RWPE1 (cell line): ENCODE measurements around the gene NAPB.

ENCODE experiments used
- CTCF ChIA-PET: fragments of 350-600 bp; sonication (Branson Sonifier 250); formaldehyde crosslinking; extraction: SDS; loops from one replicate; lab custom pipeline; 2021; lab: Yijun Ruan, JAX
- POLR2A ChIA-PET: fragments of 400-600 bp; formaldehyde crosslinking; extraction: SDS; loops from one replicate; lab custom pipeline; 2020; ENCODE audit warnings: antibody characterized with exemption; ENCODE audit not compliant: low non-redundant PET; lab: Yijun Ruan, JAX
- DNase-seq: peaks from one replicate; pipeline ENCODE4 v3.0.0; 2012; ENCODE audit warnings: low spot score
- H3K27ac ChIP-seq: fragments of 450-650 bp; 2 replicates; pipeline ENCODE4 v1.5.1; 2017
- CTCF ChIP-seq: fragments of 450-650 bp; conservative IDR thresholded peaks from 2 replicates; pipeline ENCODE4 v1.5.1; 2017; ENCODE audit warnings: low read depth, mild to moderate bottlenecking

Gene NAPB

GRCh38 chr20:23401051-23401450, 20.2 kb downstream of the NAPB start:
- CTCF ChIA-PET, result no interaction called here
- H3K27ac ChIP-seq, result no peak overlapping the region
- POLR2A ChIA-PET, result no interaction called here
- TF ChIP-seq CTCF, result no peak
- DNase-seq, result no peak

GRCh38 chr20:23399568-23400241, 21.6 kb downstream of the NAPB start:
- CTCF ChIA-PET, result interaction anchor here (0.5 kb wide), 1 partner anchor 706 kb away, joined by 3 read pairs; no protein-coding TSS in a partner anchor
- no peak overlapping the region for H3K27ac ChIP-seq
- POLR2A ChIA-PET, result interaction anchor here (0.6 kb wide), 1 partner anchor 22 kb away, joined by 3 read pairs; no protein-coding TSS in a partner anchor
- no peak for TF ChIP-seq CTCF
- DNase-seq, result no peak

- 0 out of 2 replicates have a peak overlapping the region, but pooled peaks have one; percentile 18 for H3K27ac ChIP-seq
- no peak for TF ChIP-seq CTCF
- ChIA-PET POLR2A (no interaction called here), CTCF (no interaction called here)
- no peak for DNase-seq
Measured at GRCh38 chr20:23397961-23398360, 23.3 kb downstream of the NAPB start.

GRCh38 chr20:23396950-23397627, 24.2 kb downstream of the NAPB start:
- no peak for DNase-seq
- ChIA-PET POLR2A (no interaction called here), CTCF (no interaction called here)
- no peak for TF ChIP-seq CTCF
- H3K27ac ChIP-seq, result no peak overlapping the region

- DNase-seq, result no peak
- POLR2A ChIA-PET, result interaction anchor here (0.6 kb wide), 1 partner anchor 12 kb away, joined by 3 read pairs; no protein-coding TSS in a partner anchor
- TF ChIP-seq CTCF, result no peak
- CTCF ChIA-PET, result no interaction called here
- no peak overlapping the region for H3K27ac ChIP-seq
Measured at GRCh38 chr20:23393996-23394775, 27.1 kb downstream of the NAPB start.

- ChIA-PET POLR2A (no interaction called here), CTCF (interaction anchor here (0.6 kb wide), 1 partner anchor 1002 kb away, joined by 3 read pairs; no protein-coding TSS in a partner anchor)
- DNase-seq, result no peak
- TF ChIP-seq CTCF, result no peak
- no peak overlapping the region for H3K27ac ChIP-seq
Measured at GRCh38 chr20:23391707-23392310, 29.5 kb downstream of the NAPB start.
